ENCODE data around the gene NCOA1.

DNA sequence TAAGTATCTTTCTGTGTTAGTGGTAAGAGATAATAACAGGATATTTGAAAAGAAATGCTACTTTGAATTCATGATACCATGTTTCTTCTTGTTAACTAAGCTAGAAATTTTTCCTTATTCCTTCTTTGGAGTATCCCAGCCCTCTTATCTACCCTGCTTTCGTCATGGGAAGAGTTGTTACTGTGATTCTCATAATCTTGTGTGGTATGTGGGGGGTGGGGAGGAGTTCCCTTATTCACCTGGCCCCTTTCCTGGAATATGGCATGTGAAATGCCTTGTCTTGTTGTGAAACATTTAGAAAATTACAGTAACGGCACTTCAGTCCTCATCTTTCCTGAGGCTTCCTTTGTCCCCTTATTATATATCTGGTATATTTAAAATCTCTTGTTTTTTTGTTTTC is 129.9 kb downstream of the NCOA1 start:
- TF ChIP-seq, protein P1, sequence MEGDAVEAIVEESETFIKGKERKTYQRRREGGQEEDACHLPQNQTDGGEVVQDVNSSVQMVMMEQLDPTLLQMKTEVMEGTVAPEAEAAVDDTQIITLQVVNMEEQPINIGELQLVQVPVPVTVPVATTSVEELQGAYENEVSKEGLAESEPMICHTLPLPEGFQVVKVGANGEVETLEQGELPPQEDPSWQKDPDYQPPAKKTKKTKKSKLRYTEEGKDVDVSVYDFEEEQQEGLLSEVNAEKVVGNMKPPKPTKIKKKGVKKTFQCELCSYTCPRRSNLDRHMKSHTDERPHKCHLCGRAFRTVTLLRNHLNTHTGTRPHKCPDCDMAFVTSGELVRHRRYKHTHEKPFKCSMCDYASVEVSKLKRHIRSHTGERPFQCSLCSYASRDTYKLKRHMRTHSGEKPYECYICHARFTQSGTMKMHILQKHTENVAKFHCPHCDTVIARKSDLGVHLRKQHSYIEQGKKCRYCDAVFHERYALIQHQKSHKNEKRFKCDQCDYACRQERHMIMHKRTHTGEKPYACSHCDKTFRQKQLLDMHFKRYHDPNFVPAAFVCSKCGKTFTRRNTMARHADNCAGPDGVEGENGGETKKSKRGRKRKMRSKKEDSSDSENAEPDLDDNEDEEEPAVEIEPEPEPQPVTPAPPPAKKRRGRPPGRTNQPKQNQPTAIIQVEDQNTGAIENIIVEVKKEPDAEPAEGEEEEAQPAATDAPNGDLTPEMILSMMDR (conservative IDR thresholded peaks at IDR 0.05; ENCODE audit: low read depth, low read length) = no peak
- no peak for TF ChIP-seq EZH2 (IDR thresholded peaks at IDR 0.05; ENCODE audit: borderline replicate concordance, low read depth, low read length, poor library complexity, severe bottlenecking)

Data from A673 (cell line).